HG02981 (cell line): ENCODE measurements around the gene CXCR6.
"Not testable (repeated sequence)": the region's sequence is repeated elsewhere in the genome, so short reads cannot be mapped to it uniquely, and the experiment has no call there.

ENCODE experiments used
- ATAC-seq: cut with Tn5 transposase; IDR thresholded peaks from one replicate; pipeline ENCODE4 v1.9.1; 2021; ENCODE audit warnings: mild to moderate bottlenecking, moderate library complexity; ENCODE audit not compliant: unreplicated experiment

Gene CXCR6

DNA sequence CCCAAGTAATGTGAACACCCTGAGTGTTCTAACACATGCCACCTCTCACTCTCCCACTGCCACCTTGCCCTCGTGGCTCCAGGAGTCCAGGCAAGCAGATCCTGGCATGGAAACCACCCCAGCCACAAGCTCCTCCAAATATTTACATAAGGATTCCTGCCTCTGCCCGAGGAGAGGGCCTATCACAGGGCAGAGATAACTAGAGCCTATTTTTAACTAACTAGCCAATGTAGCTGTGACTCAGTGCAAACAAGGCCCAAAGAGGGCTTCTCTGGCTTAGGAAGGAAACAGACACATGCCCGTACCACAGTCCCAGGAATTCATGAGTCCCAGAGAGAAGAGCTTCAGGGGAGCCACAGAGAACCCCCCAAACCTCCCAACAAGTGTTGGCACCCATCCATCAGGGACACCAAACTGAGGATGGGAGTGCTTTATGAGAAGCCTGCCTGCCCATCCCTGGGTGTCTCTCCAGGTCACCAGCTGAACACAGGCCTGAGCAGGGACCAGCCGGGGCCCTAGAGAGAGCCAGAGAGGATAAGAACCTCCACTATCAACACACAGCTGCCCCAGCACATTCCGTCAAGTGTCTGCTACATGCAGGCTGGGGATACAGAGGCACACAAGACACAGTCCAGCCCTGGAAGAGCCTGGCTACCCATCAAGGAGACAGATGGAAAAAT lies 43.2 kb downstream of the CXCR6 start:
- no peak for ATAC-seq

DNA sequence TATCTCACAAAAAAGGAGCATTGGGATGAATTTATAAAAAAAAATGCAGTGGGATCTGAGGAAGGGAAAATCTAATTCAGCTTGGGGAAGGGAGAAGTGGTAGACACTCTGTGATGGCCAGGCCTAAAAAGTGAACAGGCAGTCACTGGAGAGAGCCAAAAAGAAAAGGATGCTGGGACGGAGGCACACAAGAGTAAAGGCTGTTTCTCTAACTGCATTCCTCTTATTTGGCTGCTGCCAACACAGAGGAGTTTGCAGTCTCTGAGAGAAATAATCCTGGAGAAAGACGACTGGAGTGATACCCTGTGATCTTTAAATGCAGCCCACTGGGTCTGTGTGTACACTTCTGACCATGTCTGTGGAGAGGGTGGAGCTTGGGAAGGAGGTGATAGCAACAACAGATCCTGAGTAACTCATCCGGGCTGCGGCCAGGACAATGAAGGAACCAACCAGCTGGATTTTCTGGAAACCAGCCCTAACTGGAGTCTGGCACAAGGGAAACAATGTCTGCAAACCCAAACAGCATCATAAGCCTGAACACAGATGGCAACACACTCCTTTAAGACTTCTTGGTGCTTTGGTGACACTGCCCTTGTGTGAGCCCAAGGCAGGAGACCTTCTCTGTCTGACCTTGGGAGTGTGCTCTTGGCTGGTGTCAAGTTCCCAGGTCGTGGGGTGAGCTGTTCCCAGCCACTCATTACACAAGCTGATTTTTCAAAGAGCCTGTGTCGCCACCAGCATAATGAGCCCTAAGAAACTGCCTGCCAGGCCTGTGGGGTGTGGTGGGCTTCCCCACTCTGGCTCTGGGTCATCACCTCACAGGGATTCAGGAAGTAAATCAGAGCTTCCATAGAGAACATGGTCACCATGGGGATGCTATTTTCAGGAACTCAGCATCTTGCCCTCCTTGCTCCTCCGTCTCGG lies 44.4 kb downstream of the CXCR6 start:
- ATAC-seq: no peak

DNA sequence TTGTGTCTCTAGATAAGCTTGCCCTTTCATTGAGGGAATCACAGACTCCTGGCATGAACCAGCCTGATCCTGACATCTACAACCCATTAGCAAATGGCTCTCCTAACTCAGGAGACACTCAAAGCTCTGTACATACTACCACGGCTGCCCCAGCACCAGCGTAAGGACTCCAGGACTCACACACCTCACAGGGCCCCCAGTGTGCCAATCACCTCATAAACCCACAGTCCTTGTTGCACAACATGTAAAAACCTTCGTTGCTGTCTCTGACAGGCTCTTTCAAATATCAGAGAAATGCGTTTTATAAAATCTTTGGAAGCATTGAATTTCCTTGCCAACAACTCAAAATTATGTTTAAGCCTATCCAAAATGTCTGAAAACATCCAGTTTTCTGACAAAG lies 45.1 kb downstream of the CXCR6 start:
- no peak for ATAC-seq

DNA sequence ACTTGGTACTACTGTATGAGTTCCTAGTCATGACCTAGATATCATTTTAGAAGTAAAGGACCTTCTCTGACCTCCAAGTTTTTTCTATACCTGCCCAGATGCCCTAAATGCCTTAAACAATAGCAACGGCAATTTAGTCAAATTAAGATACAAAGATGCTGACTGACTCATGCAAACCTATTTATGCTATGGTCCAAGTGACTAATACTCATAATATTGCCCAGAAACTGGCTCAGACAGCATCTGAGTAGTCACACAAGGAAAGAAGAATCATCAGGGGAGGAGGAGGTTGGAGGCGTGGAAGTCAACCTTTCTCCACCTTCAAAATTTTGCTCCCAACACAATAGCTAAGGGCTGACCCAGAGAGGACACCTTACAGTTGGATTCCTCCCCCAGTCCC lies 45.5 kb downstream of the CXCR6 start:
- ATAC-seq: no peak

DNA sequence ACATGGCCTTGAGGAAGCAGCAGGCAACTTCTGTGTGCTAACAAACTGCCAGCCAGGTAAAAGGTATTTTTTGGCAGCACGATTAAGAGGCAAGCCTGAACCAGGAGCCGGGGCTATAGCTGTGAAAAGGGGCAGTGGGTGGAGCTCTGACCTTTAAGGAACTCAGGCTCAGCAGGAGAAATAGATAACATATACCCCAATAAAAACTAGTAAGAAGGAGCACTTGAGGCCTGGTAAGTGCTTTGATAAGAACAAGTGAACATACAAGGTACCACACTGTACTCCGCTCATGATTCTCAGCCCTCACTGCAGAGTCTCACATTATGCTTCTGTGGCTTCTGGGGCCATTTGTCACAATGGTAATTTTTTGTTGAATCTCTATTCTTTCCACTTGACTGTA lies 46.9 kb downstream of the CXCR6 start:
- ATAC-seq: no peak

DNA sequence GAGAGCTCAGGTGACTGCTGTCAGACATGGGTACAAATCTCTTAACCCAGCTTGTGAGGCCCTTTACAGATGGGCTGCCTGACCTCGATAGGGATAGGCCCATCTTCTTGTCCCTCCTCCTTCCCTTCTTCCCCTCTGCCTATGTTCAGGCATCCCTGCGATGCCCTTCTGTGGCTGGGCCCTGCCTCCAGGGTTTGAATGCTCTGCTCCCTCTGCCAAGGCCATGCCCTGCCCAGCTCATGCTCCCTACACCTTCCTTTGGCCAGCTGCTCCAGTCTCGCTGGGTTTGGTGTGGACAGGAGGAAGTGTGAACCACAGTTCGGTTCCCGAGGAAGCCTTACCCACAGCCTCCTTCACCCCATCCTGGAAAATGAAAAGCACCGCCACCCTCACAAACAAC lies 48.1 kb downstream of the CXCR6 start:
- no peak for ATAC-seq

DNA sequence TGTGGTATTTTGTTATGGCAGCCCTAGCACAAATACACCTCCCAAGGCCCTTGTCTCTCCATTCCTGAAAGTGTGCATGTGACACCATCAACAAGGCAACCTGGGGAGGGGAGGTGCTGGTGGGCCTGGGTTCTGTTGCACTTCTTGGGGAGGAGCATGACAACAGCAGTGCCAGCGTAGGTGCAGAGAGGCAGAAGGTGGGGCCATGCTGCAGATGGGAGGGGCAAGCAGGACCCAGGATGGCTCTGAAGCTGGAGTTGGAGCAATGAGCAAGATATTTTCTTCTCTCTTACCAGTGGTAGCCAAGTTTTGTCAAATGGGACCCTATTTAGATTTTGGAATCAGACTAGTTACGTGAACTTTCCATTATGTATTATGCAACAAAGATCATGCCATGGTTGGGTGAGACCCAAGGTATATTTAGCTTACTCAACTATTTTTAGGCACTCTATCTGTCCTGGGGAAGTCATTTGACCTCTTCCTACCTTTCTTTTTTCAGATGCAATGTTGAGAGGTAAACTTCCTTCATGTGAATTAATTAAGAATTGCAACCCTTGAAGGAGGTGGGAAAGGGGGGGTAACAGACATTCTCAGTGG lies 49.0 kb downstream of the CXCR6 start:
- no peak for ATAC-seq

DNA sequence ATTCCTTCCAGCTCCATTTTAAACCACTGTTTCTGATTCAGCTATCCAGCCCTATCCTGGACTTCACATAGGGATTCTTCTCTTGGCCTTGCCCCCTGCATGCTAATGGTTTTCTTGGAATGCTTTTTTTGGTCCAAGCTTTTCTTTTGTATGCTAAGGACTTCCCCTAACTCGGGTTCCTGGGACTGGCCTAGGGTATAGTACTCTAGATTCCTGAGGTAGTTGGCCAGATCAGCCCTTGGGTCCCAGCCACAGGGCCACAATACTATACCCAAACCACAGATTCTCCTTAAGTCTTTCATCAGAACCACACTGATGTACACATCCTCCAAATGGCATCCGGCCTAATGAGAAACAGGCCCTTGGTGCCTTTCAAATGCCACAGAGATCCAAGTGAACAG lies 49.6 kb downstream of the CXCR6 start:
- ATAC-seq: no peak

DNA sequence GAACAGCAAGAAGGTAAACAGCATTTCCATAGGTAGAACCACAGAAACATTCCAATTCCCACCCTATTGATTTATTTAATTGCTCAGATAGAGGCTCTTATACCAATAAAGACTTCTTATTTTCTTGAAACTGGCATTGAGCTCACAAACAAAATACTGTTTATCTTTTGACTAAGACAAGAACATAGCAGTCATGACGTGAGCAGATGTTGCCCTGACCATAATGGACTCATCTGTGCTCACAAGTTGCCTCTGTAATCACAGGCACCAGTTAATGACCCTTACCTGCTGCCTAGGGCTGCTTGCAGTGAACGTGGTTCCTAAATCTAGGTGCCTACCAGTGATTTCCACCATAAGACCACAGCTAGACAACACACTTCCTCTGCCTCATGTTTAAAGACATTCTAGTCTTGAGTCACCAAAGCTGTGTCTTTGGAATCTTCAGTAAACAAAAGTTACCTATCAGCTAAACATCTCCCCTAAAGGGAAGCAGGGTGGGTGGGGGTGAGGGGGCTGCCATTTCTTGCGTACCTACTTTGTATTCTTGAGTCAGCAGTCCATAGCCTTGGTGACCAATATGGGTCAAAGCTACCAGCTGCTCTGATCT lies 50.3 kb downstream of the CXCR6 start:
- no peak for ATAC-seq

DNA sequence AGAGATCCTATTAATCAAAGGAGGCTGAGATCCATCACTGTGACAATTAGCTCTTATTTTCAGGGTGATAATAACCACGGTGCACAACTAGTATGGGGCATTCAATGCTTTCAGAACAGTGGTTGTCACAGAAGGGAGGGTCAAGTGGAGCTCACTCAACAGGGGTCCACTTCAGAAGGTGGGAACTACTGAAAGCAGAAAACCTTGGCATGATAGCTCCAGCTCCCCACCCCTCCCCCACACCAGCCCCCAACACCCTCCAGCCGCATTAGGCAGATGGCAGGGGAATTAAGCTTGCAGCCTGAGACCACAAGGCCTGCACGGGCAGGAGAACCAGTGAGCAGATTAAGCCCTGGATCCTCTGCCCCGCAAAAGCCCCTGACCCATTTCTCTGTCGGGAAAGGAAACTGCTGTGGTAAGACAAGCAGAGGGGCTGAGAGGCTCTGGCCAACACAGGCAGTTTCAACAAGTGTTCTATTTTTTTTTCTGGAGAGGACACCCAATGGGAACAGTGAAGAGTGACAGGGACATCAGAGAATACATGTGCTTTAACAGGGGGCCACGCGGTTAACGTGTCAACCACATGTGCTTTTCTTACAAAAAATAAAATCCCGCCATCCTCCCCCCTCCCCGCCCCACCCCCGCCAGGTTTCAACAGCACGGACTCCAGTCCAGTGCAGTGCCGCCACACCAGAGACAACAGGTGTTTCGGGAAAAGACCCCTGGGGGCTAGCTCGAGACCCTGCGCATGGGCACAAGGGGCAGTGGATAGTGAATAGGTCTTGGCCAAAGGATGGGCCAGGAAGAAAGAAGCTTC lies 51.4 kb downstream of the CXCR6 start:
- peak; percentile 2 for ATAC-seq

DNA sequence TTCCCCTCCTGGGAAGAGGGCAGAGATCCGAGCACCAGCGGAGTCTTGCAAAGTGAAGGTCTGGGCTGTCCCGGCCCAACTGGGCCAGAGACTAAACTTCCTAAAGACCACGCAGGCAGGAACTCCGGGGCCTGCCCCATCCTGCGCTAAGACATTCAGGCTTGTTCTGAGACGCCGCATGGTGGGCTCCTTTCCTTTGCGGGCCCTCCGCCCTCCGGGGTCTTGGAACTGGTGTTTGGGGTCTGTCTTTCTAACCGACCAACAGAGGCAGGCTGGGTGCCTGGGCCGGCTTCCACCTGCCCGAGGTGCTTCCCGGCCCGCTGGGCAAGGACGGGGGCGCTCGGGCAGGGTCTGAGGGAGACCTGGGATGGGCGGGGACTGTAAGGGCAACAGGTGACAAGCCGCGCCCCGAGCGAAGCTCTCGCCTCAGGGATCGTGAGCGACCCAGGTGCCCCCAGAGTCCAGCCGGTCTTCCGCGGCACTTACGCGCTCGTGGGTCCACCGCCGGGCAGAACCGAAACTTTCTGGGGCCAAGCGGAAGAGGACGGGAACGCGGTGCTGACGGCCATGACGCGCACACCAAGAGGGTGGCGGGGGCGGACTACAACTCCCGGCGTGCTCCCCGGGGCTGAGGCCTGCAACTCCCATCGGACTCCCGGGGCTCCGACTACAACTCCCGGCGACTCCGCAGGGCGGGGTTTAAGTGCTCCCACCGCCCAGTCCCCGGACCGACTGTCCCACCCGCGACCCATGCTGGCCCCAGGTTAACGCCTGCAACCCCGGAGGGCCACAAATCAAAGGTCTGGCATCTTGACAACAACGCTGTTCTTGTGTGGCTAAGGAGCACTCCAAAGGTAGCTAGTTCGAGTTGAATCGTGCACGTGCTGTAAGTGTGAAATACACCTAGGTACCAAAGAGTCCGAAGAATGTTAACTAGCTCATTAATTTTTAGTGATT lies 52.2 kb downstream of the CXCR6 start, which contains the start of gene FYCO1:
TSS of gene FYCO1 (minus strand) at position 589 of the 957 bp plus-strand sequence. CDS start 10,914 bp downstream, outside the sequence.
- peak; percentile 87 for ATAC-seq

DNA sequence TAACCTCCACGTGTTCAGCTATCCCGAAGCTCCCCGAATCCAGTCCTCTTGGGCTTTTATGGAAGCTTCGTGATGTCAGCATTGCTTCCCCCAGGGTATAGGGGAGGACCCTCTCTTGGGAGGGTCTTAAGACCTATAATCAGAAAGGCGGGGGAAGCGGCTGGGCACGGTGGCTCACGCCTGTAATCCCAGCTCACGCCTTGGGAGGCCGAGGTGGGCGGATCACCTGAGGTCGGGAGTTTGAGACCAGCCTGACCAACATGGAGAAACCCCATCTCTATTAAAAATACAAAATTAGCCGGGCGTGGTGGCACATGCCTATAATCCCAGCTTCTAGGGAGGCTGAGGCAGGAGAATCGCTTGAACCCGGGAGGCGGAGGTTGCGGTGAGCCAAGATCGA lies 54.2 kb downstream of the CXCR6 start:
- ATAC-seq: not testable (repeated sequence)

DNA sequence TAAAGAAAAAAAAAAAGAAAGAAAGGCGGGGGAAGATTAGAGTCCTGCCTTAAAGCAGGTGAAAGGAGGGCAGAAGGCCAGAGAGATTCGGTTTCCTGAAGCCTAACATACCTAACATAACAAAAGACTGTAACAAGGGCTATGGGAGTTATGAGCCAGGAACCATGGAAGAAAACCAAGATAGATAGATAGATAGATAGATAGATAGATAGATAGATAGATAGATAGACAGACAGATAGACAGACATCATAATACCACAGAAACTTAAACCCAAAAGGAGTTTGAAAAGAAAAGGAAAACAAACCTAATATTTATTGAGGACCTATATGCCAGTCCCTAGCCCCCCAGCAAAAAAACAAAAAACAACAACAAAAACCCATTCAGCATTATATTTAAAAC lies 54.7 kb downstream of the CXCR6 start:
- no peak for ATAC-seq
